Germinal center (tissue), 1 donor: Measurements from ENCODE around the gene FAM199X.
A peak's percentile ranks its signal among the peaks of the same experiment; 100 is the strongest.

Experiments used
- DNase-seq: peaks from one replicate; pipeline ENCODE4 v3.0.0; 2012; ENCODE audit warnings: mixed read lengths, low spot score

Gene FAM199X

DNA sequence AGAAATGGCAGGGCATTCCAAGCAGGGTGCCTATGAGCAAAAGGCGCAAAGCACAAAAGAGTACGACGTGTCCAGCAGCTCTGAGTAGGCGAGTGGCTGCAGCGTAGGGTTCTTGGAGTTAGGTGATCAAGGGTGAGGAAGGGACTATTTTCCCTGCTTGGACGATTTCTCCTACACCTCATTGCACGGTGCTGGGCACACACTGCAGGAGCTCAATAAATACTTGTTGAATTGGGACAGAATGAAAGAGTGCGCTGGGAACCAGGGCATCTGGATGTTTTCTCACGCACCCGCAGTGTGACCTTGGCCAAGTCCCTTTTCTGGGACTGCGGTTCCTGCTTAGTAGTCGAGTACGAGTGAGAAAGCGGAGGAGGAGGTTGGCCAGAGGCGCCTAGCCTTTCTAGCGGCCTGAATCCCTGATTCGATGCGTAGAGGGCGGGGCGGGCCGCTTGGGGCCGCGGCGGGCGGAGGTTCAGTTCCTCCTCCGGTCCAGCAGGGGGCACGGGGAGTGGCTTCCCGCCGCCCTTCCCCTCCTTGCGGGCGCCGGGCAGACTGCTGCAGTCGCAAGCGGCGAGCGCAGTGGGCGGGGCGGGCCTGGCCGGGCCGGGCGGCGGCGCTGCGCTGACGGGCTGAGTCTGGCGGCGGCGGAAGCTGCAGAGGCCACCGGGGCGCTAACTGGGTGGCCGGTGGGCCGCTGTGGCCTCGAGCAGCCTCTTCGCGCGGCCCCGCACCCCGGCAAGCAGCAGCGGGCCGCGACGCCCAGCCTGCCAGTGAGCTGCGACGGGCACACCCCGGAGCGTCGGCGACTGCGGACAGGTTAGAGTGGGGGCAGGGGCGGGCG lies at the start of gene FAM199X:
Gene FAM199X (plus strand): TSS at position 560 of the 841 bp plus-strand sequence. CDS start 333 bp downstream, outside the sequence.
- peak; percentile 87 for DNase-seq

- DNase-seq, result no peak
These were observed 48.5 kb upstream of the FAM199X start for GRCh38 chrX:104117759-104118158.

- no peak for DNase-seq
These were observed 47.5 kb upstream of the FAM199X start for GRCh38 chrX:104118765-104119164.

GRCh38 chrX:104122829-104123228 lies 43.4 kb upstream of the FAM199X start:
- no peak for DNase-seq

GRCh38 chrX:104126856-104127255 lies 39.4 kb upstream of the FAM199X start:
- DNase-seq, result no peak

DNA sequence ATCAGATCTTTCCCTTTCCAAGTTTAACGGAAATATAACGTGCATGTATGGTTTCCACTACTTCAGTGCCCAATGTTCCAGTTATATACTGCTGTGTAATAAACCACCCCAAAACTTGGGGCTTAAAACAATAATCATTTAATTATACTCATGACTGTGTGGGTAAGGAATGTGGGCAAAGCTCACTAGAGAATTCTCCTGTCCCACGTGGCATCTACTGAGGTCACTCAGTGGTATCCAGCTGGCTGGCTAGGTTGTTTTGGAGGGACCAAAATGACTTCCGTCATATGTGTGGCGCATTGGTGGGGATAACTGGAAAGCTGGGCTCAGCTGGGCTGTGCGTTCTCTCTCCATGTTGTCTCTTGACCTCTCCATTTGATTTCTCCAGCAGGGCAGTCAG lies 35.4 kb upstream of the FAM199X start:
- no peak for DNase-seq

- no peak for DNase-seq
These were observed 31.5 kb upstream of the FAM199X start for GRCh38 chrX:104134583-104135261.

- no peak for DNase-seq
These were observed 30.6 kb upstream of the FAM199X start for GRCh38 chrX:104135677-104136076.

DNA sequence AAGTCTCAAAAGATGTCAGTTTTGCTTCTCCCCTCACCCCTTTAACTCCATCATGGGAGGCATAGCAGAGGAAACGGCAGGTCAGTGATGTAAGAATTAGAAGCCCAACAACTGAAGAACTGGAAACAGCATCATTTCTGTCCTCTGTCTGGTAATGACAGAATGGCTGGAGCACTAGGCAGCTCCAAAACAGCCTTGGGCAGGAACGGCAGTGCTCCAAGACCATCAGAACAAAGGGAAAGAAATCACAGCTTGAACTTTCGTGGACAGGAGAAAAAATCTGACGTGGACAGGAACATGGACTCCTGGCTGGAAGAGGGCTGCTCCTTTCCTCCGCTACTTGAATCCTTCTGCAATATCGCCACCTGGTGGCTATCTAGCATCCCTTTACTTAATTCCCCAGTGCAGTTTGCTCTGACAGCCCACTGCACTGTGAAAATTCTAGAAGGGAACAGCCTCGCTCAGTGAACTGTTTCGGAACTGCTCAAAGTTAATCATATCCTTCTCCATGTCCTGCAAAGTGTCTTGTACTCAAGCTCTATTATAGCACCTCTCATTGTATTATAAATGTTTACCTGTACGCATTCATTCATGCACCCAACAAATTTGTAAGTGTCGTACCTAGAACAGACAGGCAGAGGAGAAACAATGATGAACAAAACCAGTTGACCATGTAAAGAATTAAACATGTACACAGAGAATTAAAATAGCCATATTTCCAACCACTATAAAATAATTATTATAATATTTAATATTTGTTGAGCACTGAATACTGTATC lies 29.8 kb upstream of the FAM199X start:
- DNase-seq, result peak; percentile 51

- DNase-seq, result no peak
These were observed 28.8 kb upstream of the FAM199X start for GRCh38 chrX:104137496-104137895.

- DNase-seq, result no peak
These were observed 25.0 kb upstream of the FAM199X start for GRCh38 chrX:104141087-104141760.

DNA sequence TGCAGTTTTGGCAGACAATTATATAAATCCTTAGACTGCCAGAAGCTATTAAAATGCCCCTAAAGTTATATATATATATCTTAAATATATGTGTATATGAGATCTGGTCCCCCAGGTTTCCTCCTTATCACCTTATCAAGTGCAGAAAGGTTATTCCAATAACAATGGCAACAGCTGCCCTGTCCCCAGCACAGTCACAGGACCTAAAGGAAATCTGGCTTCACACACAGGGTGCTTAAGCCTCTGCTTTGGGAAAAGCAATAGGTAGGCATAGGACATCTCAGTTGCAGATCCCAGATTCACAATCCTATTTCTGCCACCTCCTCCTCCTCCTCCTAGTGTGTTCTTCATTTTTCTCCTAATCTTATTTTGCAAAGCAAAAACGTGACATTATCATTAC lies 15.2 kb upstream of the FAM199X start:
- no peak for DNase-seq

GRCh38 chrX:104156630-104157529 lies 9.4 kb upstream of the FAM199X start, which contains the start of gene SLC25A53:
Gene SLC25A53, minus strand, starts transcription at chrX:104157009. Its CDS starts 51,752 bp downstream, at chrX:104105257.
- DNase-seq, result peak; percentile 51

GRCh38 chrX:104166735-104167436 lies 633 bp downstream of the FAM199X start:
- no peak for DNase-seq

DNA sequence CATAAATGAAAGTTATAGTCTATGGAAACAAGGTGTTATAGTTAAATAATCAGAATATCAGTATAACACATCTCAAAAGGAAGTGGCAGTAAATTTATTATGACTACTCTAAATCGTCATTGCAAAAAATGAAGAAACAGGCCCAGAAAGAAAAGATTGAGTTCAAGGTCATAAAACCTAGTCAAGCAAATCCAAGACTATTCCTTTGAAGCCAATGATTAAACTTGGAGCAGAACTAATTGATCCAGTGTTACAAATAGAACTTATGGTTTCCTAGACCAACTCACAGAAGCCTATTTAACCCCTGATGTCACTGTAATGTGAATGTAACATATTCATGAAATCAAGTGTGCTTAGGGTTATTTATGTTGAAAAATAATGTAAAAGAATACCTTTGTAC lies 1.9 kb downstream of the FAM199X start:
- no peak for DNase-seq

- no peak for DNase-seq
These were observed 5.9 kb downstream of the FAM199X start for GRCh38 chrX:104172121-104172520.

GRCh38 chrX:104172788-104173187 lies 6.5 kb downstream of the FAM199X start:
- DNase-seq, result no peak

- no peak for DNase-seq
These were observed 7.6 kb downstream of the FAM199X start for GRCh38 chrX:104173841-104174240.

DNA sequence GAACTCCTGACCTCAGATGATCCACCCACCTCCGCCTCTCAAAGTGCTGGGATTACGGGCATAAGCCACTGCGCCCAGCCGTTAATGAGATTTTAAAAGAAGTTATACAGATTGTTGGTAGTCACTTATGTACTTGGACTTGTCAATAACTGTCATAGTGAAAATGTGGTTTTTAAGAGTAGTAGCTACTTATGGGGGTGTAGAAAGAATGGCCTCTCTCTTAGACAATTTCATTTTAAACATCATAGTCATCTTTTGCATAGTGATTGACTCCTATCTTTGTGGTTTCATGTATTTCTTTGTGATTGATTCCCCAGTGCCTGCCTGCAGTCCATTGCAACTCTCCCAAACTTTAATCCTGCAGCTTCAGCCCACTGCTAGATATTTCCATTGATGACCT lies 17.4 kb downstream of the FAM199X start:
- no peak for DNase-seq

GRCh38 chrX:104187931-104188330 lies 21.7 kb downstream of the FAM199X start:
- DNase-seq, result no peak
